ENCODE results near the gene NUDT7. TPM values are rescaled to one million over a fixed set of nuclear protein-coding genes. Genes with fewer than 3 reads are reported as not detected.

NUDT7 gene
- total RNA-seq, 1 donor, result 5.1 TPM

GRCh38 chr16:77683397-77684180 is 38.7 kb upstream of the NUDT7 start:
- H4K20me1 ChIP-seq (ENCODE audit: insufficient read depth, low read length), result no peaks in the 10 kb centered on the region
- H3K27me3 ChIP-seq (ENCODE audit: insufficient read depth, low read length), result no peaks in the 10 kb centered on the region
- no peaks in the 10 kb centered on the region for H3K9me3 ChIP-seq (ENCODE audit: low read depth, low read length)
- no peak overlapping the region for H2AFZ ChIP-seq (ENCODE audit: low read length)
- TF ChIP-seq, protein P1, sequence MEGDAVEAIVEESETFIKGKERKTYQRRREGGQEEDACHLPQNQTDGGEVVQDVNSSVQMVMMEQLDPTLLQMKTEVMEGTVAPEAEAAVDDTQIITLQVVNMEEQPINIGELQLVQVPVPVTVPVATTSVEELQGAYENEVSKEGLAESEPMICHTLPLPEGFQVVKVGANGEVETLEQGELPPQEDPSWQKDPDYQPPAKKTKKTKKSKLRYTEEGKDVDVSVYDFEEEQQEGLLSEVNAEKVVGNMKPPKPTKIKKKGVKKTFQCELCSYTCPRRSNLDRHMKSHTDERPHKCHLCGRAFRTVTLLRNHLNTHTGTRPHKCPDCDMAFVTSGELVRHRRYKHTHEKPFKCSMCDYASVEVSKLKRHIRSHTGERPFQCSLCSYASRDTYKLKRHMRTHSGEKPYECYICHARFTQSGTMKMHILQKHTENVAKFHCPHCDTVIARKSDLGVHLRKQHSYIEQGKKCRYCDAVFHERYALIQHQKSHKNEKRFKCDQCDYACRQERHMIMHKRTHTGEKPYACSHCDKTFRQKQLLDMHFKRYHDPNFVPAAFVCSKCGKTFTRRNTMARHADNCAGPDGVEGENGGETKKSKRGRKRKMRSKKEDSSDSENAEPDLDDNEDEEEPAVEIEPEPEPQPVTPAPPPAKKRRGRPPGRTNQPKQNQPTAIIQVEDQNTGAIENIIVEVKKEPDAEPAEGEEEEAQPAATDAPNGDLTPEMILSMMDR (IDR thresholded peaks at IDR 0.05; ENCODE audit: extremely low read depth, low read depth, low read length), result no peak
- DNase-seq (ENCODE audit: insufficient read length, low spot score, missing footprints), result no peak
- no peak overlapping the region for H3K4me3 ChIP-seq (ENCODE audit: insufficient read depth, low read length)
- no peak overlapping the region for H3K27ac ChIP-seq (ENCODE audit: low read depth, low read length)
- H3K79me2 ChIP-seq (ENCODE audit: insufficient read depth, low read length), result no peaks in the 10 kb centered on the region
- H3K4me2 ChIP-seq (ENCODE audit: insufficient read depth, low read length), result no peak overlapping the region
- H3K4me1 ChIP-seq (ENCODE audit: insufficient read depth, low read length), result no peaks in the 10 kb centered on the region
- no peaks in the 10 kb centered on the region for H3K36me3 ChIP-seq (ENCODE audit: insufficient read depth, low read length)

DNA sequence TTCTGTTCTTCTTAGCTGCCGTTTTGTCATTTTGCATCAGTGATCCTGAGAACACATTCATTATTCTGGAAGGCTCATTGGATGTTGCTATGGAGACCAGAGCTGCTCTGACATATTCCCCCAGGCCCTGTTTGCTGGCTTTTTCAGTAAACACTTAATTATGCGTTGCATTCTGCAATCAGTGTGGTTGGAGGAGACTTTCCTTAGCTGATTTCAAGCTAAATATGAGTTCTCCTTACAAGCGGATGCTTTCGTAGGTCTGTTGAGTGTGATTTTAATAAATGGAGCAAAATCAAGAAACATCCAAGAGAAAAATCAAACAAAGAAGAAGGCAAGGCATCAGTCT is 38.2 kb upstream of the NUDT7 start:
- Histone ChIP-seq H3K4me3 (ENCODE audit: insufficient read depth, low read length) (no peak overlapping the region), H3K27ac (ENCODE audit: low read depth, low read length) (no peak overlapping the region), H3K36me3 (ENCODE audit: insufficient read depth, low read length) (no peaks in the 10 kb centered on the region), H3K27me3 (ENCODE audit: insufficient read depth, low read length) (no peaks in the 10 kb centered on the region), H3K4me2 (ENCODE audit: insufficient read depth, low read length) (no peak overlapping the region), H3K4me1 (ENCODE audit: insufficient read depth, low read length) (no peaks in the 10 kb centered on the region), H3K79me2 (ENCODE audit: insufficient read depth, low read length) (no peaks in the 10 kb centered on the region), H3K9me3 (ENCODE audit: low read depth, low read length) (no peaks in the 10 kb centered on the region), H4K20me1 (ENCODE audit: insufficient read depth, low read length) (no peaks in the 10 kb centered on the region), H2AFZ (ENCODE audit: low read length) (no peak overlapping the region)
- DNase-seq (ENCODE audit: insufficient read length, low spot score, missing footprints), result no peak
- TF ChIP-seq, protein P1 (IDR thresholded peaks at IDR 0.05; ENCODE audit: extremely low read depth, low read depth, low read length), result no peak

DNA sequence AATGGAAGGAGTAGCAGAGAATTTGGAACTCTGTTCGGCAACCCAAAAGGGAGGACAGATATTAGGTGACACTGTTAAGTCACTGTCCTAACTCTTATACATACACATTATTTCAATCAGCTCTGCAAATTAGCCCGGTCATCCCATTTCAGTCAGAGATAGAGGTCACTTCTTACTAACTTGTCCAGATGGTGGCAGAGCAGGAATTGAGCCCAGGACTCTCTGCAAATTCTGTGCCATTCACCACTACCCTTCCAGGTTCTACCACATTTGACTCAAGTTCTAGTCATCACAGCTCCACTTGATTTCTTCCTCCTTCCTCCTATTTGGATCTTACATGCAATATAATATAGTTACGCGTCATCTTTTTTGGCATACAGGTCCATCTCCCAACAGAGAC is 35.9 kb upstream of the NUDT7 start:
- Histone ChIP-seq H3K27ac (ENCODE audit: low read depth, low read length) (no peak overlapping the region), H3K4me2 (ENCODE audit: insufficient read depth, low read length) (no peak overlapping the region), H2AFZ (ENCODE audit: low read length) (no peak overlapping the region), H3K4me1 (ENCODE audit: insufficient read depth, low read length) (no peaks in the 10 kb centered on the region), H3K9me3 (ENCODE audit: low read depth, low read length) (no peaks in the 10 kb centered on the region), H4K20me1 (ENCODE audit: insufficient read depth, low read length) (no peaks in the 10 kb centered on the region), H3K36me3 (ENCODE audit: insufficient read depth, low read length) (no peaks in the 10 kb centered on the region), H3K79me2 (ENCODE audit: insufficient read depth, low read length) (no peaks in the 10 kb centered on the region), H3K27me3 (ENCODE audit: insufficient read depth, low read length) (no peaks in the 10 kb centered on the region), H3K4me3 (ENCODE audit: insufficient read depth, low read length) (no peak overlapping the region)
- TF ChIP-seq, protein P1 (IDR thresholded peaks at IDR 0.05; ENCODE audit: extremely low read depth, low read depth, low read length), result no peak
- no peak for DNase-seq (ENCODE audit: insufficient read length, low spot score, missing footprints)

DNA sequence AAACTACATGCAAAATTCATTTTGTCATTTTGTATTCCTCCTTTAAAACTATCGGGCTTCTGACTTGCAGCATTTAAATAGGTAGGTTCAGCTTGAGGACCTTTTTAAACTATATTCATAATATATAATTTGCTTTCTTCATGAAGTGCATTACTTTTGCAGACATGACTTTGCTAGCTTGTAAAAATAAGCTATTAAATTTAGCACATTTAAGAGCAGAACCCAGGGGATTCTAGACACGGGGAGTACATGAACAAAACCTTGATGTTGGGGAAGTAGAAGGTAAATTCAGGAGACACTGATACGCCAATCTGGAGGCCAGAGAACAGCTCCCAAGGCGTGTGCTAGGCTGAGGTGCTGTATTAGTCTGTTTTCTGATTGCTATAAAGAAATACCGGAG is 32.3 kb upstream of the NUDT7 start:
- H3K36me3 ChIP-seq (ENCODE audit: insufficient read depth, low read length), result no peaks in the 10 kb centered on the region
- H3K27me3 ChIP-seq (ENCODE audit: insufficient read depth, low read length), result no peaks in the 10 kb centered on the region
- H3K9me3 ChIP-seq (ENCODE audit: low read depth, low read length), result no peaks in the 10 kb centered on the region
- H3K4me3 ChIP-seq (ENCODE audit: insufficient read depth, low read length), result no peak overlapping the region
- H3K79me2 ChIP-seq (ENCODE audit: insufficient read depth, low read length), result no peaks in the 10 kb centered on the region
- H3K4me1 ChIP-seq (ENCODE audit: insufficient read depth, low read length), result no peaks in the 10 kb centered on the region
- DNase-seq (ENCODE audit: insufficient read length, low spot score, missing footprints), result no peak
- H3K4me2 ChIP-seq (ENCODE audit: insufficient read depth, low read length), result no peak overlapping the region
- H2AFZ ChIP-seq (ENCODE audit: low read length), result no peak overlapping the region
- TF ChIP-seq, protein P1 (IDR thresholded peaks at IDR 0.05; ENCODE audit: extremely low read depth, low read depth, low read length), result no peak
- no peak overlapping the region for H3K27ac ChIP-seq (ENCODE audit: low read depth, low read length)
- H4K20me1 ChIP-seq (ENCODE audit: insufficient read depth, low read length), result no peaks in the 10 kb centered on the region
